Stimulated activated CD4-positive, alpha-beta T cell treated with anti-CD3 and anti-CD28 coated beads, Interleukin-4, amount 100 ng/mL, for 4 hours (primary cell): Measurements from ENCODE around the gene CCZ1.
"Not testable (repeated sequence)": the region's sequence is repeated elsewhere in the genome, so short reads cannot be mapped to it uniquely, and the experiment has no call there.

Experiments
- DNase-seq, 2 experiments: peaks; one replicate each; pipeline ENCODE4 v3.0.0-alpha.2; 2020

The CCZ1 gene

DNA sequence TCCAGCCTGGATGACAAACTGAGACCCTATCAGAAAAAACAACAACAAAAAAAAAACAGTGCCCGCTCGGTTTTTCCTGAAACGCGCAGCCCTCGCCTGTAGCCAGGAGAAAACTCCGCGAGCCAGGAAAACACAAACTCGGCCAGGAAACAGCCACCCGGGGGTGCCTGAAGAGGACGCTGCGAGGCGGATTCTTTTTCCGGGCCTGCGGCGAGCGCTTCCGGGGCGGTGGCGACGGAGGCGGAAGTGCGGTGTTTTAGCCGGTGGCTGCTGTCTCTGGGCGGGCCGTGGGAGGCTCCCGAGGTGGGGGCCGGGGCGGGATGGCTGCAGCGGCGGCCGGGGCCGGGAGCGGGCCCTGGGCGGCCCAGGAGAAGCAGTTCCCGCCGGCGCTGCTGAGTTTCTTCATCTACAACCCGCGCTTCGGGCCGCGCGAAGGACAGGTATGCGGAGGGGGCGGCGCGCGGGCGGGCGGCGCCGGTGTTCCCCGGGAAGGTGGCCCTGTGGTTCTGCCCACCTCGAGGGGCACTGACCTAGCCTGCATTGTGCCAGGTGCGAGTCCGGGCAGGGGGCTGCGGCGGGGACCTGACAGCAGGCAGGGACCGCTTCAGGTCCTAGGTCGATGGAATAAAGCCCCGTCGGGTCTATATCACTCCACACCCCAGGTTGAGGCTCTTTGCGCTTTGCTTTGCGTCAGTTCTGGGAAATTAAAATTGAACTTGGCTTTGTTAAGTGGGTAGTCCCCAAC lies at the start of gene CCZ1:
Gene CCZ1 (plus strand): TSS at position 254 of the 745 bp plus-strand sequence. CDS start 67 bp downstream, at position 321.
- DNase-seq = peak; percentile 73 to 79

DNA sequence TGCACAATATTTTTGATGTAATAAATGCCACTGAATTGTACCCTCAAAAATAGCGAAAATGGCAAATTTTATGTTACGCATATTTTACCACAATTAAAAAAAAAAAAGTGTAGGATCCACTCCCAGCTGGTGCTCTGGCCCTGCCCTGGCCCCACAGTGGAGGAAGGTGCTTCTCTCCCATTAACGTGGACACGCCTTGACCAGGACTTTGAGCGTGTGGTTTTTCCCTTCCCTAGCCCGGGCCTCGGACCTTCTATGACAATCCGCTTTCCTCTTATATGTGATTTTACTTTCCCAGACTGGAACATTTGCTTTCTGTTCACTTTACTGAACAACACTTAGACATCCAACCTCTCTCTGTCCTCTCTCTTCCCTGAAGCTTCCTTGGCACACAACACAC lies 47.6 kb upstream of the CCZ1 start:
- no peak for DNase-seq

DNA sequence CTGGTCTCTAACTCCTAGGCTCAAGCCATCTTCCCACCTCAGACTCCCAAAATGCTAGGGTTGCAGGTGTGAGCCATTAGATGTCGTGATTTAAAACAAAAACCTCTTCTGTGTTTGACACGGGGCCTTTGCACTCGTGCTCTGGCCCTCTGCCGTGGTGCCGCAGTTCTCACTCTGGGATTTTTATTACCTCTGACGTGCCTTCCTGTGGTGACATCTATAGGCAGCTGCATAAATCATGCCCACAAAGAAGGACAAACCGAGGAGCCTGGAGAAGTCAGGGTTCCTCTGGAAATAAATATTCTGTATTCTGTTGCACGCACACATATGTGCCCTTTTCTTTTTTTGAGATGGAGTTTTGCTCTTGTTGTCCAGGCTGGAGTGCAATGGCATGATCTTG lies 43.8 kb upstream of the CCZ1 start:
- no peak for DNase-seq

DNA sequence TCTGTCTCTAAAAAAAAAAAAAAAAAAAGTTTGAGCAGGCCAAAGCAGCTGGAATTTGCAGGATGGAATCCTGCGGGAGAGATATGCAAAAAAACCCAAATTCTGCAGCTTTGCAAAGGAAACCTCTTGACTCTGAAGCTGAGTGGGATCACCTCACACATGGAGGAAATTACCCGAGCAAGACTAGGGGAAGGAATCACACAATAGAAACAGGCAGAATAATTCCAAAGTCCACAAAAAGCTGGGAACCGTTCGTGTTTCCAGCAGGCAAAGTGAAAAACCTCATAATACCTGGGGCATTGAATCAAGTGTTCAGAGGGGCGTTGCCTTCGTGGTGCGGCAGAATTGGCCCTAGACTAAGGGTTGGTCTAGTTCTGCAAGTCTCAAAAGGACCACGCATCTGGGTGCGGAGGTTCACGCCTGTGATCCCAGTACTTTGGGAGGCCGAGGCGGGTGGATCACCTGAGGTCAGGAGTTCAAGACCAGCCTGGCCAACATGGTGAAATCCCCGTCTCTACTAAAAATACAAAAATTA lies 41.4 kb upstream of the CCZ1 start:
- not testable (repeated sequence) for DNase-seq

DNA sequence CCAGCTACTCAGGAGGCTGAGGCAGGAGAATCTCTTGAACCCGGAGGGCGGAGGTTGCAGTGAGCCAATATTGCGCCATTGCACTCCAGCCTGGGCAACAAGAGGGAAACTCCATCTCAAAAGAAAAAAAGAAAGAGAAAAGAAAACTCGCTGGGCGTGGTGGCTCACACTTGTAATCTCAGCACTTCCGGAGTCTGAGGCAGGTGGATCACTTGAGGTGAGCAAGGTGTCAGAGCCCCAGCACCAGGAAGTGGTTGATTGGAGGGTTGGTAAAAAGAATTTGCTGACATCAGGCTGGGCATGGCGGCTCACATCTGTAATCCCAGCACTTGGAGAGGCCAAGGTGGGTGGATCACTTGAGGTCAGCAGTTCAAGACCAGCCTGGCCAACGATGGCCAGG lies 40.0 kb upstream of the CCZ1 start:
- peak in 1 of 2 experiments; percentile 30 for DNase-seq

DNA sequence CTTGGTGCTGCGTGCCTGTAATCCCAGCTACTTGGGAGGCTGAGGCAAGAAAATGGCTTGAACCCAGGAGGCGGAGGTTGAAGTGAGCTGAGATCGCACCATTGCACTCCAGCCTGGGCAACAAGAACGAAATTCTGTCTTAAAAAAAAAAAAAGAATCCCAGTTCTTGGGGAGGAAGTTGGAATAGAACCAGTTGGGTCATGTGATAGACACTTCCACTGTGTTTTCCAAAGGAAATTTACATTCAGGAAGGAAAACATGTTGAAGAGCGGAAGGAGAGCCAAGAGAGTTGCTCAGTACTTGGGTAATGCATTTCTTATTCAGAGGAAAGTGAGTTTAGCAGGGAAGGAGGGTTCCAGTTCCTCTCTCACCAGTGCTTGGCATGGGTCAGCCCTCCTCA lies 37.3 kb upstream of the CCZ1 start:
- DNase-seq = not testable (repeated sequence)

DNA sequence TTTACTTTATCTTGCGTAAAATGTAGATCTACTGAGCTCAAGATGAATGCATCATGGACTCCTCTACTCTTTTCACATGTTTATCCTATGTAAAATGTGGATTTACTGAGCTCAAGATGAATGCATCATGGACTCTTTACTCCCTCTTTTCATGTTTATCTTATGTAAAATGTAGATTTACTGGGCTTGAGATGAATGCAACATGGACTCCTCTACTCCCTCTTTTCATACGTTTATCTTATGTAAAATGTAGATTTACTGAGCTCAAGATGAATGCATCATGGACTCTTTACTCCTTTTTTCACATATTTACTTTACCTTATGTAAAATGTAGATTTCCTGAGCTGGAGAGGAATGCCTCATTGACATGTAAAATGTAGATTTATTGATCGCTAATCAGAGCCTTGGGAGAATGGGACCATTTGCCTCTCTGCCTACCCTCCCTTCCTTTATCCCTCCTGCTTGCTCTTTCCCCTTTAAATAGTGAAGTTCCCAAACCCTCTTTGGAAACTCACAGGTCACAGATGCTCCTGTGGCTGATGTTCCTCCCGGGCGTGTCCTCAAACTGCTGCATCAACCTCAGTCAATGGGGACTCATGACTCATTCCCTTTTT lies 35.7 kb upstream of the CCZ1 start:
- DNase-seq = not testable (repeated sequence)

DNA sequence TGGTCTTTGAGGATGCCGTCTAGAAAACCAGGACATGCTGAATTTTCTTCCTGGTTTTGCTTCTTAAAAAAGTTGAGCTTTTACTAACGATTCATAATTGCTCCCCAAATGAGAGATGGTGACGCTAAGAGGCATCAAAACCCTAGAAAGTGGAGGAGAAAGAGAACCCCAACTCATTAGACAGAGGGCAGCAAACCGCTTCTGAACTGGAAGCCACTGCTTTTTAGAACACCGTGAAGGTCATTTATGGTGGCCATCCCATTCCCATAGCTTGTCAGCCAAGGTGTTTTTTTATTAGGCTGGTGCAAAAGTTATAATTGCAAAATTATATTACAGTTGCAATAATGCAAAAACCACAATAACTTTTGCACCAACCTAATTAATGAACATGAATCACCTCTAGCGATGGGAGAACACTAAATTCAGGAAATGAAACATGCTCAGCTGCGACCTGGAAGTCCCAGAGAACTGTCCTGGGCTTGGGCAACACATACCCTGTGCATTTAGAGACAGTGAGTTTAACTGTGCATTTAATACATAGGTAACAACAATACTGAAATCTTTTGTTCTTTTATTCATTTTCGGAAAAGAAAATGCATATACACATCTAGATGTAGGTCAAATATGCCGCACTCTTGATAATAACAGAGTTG lies 33.1 kb upstream of the CCZ1 start:
- not testable (repeated sequence) for DNase-seq

DNA sequence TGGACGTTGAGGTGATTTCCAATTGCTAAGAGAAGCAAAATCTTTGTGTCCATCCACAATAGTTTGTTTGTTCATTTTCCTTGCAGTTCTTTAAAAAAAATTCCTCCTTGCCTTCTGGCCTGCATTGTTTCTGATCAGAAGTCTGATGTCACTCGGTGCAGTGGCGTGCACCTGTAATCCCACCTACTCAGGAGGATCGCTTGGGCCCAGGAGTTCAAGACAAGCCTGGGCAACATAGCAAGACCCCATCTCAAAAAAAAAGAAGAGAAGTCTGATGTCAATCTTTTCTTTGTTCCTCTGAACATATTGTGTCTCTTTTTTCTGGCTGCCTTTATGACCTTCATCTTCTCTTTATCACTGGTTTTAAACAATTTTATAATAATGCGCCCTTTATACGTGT lies 31.5 kb upstream of the CCZ1 start:
- DNase-seq = no peak

DNA sequence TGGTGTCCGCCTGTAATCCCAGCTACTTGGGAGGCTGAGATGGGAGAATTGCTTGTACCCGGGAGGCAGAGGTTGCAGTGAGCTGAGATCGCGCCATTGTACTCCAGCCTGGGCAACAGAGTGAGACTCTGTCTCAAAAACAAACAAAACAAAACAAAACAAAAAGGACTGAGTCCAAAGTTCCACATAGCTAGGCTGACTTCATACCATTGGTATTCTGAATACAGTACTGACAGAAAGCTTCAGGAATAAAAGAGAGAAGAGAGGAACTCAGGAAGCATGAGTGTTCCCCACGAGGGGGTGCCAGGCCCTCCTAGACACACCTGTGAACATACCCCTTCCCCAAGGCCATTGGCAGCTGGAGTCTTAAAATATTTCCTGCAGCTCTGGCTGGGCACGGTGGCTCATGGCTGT lies 29.6 kb upstream of the CCZ1 start:
- DNase-seq = not testable (repeated sequence)

DNA sequence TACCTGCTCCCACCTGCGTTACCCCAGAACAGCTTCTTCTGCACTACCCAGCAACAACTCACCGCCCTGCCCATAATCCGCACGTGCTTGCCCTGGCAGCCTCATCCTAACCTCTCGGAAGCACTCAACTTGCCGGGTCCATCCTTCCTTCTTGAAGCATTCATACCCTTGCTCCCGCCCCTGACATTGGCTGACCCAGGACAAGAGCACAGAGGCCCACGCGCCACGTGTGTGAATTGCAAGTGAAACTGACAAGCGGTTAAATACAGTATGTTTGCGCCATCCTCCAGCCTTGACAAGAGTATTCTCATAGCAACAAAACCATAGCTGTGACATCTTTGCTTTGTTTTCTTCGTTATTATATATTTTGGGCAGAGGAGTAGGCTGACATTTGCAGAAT lies 28.8 kb upstream of the CCZ1 start:
- no peak for DNase-seq

DNA sequence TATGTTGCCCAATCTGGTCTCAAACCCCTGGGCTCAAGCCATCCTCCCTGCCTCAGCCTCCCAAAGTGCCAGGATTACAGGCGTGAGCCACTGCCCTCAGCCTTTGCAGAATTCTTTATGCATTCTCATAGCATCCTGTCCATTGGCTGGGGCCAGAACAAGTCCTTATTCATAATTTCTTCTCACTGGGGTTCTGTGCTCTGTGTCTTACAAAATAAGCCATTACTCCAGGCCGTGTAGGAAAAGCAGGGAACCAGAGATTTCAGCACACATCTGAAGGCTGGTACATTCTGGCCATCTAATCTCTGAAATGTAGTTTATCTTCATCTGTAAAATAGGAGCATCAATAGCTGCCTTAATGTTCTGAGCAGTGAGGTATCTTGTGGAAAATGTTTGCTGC lies 28.2 kb upstream of the CCZ1 start:
- no peak for DNase-seq

DNA sequence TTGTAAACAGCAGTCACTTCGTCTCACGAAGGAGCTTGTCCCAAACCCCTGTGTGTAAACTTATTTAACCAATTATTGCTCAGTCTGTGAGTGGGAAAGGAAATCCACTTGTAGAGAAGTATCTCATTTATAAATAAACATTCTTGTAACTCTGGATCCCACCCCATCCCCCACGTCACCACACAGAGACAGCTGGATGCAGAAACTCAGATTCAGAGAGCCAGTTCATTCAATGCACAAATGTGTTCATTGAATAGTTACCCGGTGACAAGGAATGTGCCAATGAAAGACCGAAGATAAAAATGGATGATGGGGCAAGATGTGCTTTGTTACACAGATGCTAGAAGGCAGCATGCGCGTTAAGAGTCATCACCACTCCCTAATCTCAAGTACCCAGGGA lies 26.2 kb upstream of the CCZ1 start:
- DNase-seq = no peak

DNA sequence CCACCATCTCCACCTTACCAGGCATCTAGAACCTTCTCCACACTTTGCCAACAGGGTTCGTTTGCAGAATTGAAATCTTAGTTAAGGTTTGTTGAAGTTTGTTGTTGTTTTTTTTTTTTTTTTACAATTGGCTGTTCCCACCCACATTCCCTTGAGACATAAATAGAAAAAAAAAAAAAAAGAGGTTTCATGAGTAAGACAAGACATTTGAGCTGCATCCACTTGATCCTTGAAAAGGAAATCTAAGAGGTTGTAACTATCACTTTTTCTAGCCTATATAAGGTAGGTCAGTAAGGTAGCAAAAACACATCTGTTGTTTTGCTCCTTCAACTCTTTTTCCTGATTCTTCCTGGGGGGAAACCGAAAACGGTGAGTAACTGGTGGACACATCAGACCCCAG lies 18.9 kb upstream of the CCZ1 start:
- not testable (repeated sequence) for DNase-seq

DNA sequence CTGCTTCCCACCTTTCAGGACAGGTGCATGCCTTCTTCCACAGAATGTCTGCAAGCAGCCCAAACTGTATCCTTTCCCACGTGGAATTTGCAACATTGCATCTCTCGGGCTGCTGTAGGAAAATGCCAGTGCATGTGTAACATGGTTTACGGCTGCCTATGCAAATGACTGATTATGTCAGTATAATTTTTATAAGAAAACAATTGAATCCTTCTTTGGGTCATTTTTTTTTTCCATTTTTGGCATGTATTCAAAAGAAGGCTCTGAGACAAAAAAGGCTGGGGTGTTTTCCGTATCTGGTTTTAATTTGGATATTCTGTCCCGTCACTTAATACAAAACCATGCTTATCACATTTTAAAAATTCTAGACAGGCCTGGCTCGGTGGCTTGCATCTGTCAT lies 18.4 kb upstream of the CCZ1 start:
- DNase-seq = not testable (repeated sequence)

DNA sequence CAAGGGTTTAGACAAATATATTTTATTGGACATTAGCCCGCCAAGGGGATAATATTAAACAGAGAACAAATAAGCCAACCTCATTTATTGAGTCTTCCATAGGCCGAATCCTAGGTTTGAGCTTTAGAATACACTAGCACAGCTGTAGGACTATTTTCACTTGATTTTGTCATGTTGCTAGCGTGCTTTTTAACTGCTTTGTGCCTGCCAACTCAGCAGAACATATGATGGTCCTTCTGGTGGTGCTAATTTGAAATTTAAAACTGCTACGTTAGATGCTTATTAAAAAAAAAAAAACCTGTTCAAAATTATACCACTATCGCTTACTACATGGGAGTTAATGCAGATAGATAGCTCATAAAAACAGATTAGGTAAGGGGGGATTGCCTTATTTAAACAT lies 14.1 kb upstream of the CCZ1 start:
- not testable (repeated sequence) for DNase-seq

DNA sequence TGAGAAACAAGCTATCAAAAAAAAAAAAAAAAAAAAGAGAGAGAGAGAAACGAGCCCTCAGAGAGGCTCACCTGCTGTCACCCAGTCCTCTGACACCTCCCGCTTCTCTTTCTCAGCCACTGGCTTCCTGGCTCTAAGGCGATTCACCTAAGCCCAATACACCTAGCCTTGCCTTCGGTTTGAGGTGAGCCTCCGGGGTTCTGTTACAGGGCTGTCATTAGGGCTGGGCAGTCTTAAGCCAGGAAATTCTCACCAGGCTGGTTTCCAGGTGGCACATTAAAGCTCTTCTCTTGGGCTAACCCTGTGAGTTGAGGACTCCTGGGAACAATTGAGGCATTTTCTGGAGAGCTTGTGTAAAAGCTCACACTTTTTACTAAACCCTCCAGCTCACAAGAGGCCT lies 10.5 kb upstream of the CCZ1 start:
- not testable (repeated sequence) for DNase-seq

DNA sequence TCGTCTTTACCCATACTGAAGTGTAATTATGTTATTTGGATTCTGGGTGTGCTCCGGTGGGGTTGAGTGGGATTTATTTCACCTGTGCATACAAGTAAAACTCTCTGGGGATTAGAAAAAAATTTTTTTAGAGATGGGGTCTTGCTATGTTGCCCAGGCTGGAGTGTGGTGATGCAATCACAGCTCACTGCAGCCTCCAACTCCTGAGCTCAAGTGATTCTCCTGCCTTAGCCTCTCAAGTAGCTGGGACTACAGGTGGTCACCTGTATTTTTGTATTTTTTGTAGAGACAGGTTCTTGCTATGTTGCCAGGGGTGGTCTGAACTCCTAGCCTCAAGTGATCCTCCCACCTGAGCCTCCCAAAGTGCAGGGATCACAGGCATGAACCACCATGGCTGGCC lies 8.3 kb upstream of the CCZ1 start:
- DNase-seq = not testable (repeated sequence)

DNA sequence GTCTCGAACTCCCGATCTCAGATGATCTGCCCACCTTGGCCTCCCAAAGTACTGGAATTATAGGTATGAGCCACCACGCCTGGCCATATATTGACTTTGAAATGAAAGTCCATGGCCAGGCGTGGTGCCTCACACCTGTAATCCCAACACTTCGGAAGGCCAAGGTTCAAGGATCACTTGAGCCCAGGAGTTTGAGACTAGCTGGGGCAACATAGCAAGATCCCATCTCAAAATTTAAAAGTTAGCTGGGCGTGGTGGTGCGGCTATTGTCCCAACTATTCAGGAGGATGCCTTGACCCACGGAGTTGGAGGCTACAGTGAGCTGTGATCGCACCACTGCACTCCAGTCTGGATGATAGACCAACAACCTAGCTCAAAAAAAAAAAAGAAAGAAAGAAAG lies 6.0 kb upstream of the CCZ1 start:
- DNase-seq = no peak

DNA sequence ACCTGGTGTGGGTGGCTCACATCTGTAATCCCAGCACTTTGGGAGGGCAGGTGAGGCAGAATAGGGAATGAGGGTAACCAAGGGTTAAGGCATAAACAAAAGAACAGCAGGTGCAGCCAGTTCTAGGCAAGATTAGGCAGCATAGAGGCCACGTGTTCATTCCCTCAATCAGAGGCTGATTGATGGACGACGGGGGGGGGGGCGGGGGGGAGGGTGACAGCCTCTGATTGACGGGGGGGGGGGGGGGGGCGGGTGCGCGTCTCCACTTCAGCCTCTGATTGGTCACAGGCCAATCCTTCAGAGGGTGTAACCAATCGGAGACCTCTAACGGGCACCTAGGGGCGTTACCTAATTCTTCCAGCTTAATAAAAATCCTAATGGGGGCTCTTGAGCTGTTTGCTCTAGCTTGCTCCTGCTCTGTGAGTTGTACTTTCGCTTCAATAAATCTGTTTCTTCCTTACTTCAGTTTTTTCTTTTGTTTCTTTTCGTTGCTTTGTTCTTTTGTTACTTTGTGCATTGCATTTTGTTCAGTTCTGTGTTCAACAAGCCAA lies 1.1 kb upstream of the CCZ1 start:
- not testable (repeated sequence) for DNase-seq

DNA sequence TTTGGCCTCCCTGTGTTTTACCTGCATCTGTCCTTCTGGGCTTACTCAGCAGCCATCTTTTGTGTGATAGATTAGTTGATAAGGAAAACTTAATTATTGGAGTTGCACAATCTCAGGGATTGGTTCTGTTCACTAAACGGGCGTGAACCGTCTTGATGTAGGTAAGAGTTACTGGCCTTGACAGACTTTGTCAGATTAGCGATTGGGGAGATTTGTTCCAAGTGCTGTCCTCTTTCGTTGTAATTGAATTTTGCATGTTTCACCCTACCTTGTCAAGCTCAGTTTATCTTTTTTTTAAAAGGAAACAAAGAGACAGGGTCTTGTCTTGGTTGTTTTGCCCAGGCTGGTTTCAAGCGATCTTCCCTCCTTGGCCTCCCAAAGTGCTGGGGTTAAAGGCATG lies 4.5 kb downstream of the CCZ1 start:
- DNase-seq = not testable (repeated sequence)

DNA sequence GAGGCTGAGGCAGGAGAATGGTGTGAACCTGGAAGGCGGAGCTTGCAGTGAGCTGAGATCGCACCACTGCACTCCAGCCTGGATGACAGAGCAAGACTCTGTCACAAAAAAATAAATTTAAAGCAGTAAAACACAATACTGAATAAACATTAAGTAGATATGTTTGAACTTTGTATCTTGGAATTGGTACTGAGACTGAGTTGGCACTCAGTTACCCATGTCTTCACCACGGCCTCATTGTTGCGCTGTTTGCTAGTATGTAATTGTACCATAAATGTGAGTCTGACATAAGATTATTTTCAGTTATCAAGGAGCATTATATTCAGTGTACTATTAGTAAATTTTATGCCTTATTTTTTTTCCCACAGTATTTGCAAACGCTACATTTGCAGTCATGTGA lies 6.2 kb downstream of the CCZ1 start:
- not testable (repeated sequence) for DNase-seq

DNA sequence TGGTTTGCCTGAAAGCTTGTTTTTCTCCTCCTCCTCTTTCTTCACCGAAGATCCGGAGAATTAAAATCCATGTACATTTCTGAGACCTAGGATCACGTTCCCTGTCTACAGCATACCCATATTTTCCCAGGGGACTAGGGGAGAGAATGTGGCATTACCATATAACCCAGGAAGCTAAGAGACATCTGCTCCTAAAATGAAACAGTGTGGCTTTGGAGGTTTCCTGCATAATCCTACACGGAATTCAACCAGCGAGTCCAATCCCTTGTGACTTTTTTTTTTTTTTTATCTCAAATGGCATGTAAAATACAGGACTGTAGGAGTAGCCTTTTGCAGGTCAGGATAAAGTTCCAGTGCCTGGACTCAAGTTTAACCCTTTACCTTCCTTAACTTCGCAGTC lies 10.3 kb downstream of the CCZ1 start:
- DNase-seq = not testable (repeated sequence)

DNA sequence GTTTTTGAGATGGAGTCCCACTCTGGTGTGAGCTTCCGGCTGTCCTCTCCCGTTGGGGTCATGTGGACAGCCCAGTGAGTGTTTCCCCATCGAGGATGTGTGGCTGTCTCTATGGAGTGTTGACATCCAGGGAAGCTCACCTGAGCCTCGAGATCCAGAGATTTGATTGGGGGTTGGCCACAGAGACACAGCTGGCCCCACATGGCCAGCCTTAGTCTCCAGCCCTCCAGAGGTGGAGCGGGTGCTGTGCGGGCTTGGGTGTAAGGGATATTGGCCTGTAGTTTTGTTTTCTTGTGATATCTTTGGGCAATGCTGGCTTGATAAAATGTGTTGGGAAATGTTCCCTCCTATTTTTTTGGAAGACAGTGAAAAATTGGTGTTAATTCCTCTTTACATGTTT lies 18.0 kb downstream of the CCZ1 start:
- DNase-seq = not testable (repeated sequence)
